Measurements from ENCODE around the gene IL5. TPM values are rescaled to one million over a fixed set of nuclear protein-coding genes. Genes with fewer than 3 reads are reported as not detected.

Gene IL5
- total and polyA plus RNA-seq, 2 of the 13 experiments (the other 11 are each of a cell fraction or from before 2014, with no cell fraction given), result not detected

DNA sequence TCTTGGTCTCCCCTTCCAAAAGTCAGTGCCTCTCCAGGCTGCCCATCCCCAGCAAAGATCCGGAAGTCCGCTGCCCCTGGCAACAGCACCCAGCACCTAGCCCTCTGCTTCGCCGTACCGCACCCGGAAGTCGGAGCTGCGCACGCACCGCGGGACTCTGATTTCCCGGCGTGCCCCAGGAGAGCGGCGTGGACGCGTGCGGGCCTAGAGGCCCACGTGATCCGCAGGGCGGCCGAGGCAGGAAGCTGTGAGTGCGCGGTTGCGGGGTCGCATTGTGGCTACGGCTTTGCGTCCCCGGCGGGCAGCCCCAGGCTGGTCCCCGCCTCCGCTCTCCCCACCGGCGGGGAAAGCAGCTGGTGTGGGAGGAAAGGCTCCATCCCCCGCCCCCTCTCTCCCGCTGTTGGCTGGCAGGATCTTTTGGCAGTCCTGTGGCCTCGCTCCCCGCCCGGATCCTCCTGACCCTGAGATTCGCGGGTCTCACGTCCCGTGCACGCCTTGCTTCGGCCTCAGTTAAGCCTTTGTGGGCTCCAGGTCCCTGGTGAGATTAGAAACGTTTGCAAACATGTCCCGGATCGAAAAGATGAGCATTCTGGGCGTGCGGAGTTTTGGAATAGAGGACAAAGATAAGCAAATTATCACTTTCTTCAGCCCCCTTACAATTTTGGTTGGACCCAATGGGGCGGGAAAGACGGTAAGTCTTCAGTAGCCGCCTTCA, 13.6 kb upstream of the IL5 start, which contains the start of gene RAD50 (continued):
- TF ChIP-seq, protein P1, sequence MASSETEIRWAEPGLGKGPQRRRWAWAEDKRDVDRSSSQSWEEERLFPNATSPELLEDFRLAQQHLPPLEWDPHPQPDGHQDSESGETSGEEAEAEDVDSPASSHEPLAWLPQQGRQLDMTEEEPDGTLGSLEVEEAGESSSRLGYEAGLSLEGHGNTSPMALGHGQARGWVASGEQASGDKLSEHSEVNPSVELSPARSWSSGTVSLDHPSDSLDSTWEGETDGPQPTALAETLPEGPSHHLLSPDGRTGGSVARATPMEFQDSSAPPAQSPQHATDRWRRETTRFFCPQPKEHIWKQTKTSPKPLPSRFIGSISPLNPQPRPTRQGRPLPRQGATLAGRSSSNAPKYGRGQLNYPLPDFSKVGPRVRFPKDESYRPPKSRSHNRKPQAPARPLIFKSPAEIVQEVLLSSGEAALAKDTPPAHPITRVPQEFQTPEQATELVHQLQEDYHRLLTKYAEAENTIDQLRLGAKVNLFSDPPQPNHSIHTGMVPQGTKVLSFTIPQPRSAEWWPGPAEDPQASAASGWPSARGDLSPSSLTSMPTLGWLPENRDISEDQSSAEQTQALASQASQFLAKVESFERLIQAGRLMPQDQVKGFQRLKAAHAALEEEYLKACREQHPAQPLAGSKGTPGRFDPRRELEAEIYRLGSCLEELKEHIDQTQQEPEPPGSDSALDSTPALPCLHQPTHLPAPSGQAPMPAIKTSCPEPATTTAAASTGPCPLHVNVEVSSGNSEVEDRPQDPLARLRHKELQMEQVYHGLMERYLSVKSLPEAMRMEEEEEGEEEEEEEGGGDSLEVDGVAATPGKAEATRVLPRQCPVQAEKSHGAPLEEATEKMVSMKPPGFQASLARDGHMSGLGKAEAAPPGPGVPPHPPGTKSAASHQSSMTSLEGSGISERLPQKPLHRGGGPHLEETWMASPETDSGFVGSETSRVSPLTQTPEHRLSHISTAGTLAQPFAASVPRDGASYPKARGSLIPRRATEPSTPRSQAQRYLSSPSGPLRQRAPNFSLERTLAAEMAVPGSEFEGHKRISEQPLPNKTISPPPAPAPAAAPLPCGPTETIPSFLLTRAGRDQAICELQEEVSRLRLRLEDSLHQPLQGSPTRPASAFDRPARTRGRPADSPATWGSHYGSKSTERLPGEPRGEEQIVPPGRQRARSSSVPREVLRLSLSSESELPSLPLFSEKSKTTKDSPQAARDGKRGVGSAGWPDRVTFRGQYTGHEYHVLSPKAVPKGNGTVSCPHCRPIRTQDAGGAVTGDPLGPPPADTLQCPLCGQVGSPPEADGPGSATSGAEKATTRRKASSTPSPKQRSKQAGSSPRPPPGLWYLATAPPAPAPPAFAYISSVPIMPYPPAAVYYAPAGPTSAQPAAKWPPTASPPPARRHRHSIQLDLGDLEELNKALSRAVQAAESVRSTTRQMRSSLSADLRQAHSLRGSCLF (CRISPR knock-in tag; IDR thresholded peaks at IDR 0.05; ENCODE audit: borderline replicate concordance), result peak; percentile 79; the same call in 1 of the 2 replicates
- TF ChIP-seq AGO2 (optimal IDR thresholded peaks at IDR 0.05; ENCODE audit: low read depth, low read length) (peak; percentile 75), HHEX (CRISPR knock-in tag; IDR thresholded peaks at IDR 0.05) (no peak), ZNF44 (CRISPR knock-in tag; IDR thresholded peaks at IDR 0.05) (peak; percentile 95), ZNF780A (CRISPR knock-in tag; IDR thresholded peaks at IDR 0.05) (peak; percentile 98), RELA (CRISPR knock-in tag; IDR thresholded peaks at IDR 0.05) (0 out of 2 replicates have a peak, but pooled peaks have one; percentile 66), SNAI1 (CRISPR knock-in tag; IDR thresholded peaks at IDR 0.05; ENCODE audit: borderline replicate concordance) (peak; percentile 92; the same call in 1 of the 2 replicates), ZNF567 (CRISPR knock-in tag; IDR thresholded peaks at IDR 0.05; ENCODE audit: borderline replicate concordance) (peak; percentile 99), ZNF484 (CRISPR knock-in tag; IDR thresholded peaks at IDR 0.05; ENCODE audit: borderline replicate concordance, low read depth) (no peak), ZNF430 (CRISPR knock-in tag; IDR thresholded peaks at IDR 0.05) (peak; percentile 96), GTF3A (CRISPR knock-in tag; conservative IDR thresholded peaks at IDR 0.05) (no peak; the same call in 1 of the 2 replicates), ZFP41 (CRISPR knock-in tag; IDR thresholded peaks at IDR 0.05; ENCODE audit: borderline replicate concordance) (peak; percentile 95; the same call in 1 of the 2 replicates), HOXA5 (CRISPR knock-in tag; IDR thresholded peaks at IDR 0.05) (peak; percentile 71), ZNF644 (CRISPR knock-in tag; IDR thresholded peaks at IDR 0.05; ENCODE audit: low read depth) (no peak), CBX5 (CRISPR knock-in tag; IDR thresholded peaks at IDR 0.05; ENCODE audit: borderline replicate concordance) (peak; percentile 88; the same call in 1 of the 2 replicates), MATR3 (CRISPR knock-in tag; IDR thresholded peaks at IDR 0.05) (no peak), RAD21 (CRISPR knock-in tag; IDR thresholded peaks at IDR 0.05) (no peak), MAF1 (CRISPR knock-in tag; IDR thresholded peaks at IDR 0.05; ENCODE audit: borderline replicate concordance) (no peak; the same call in 1 of the 2 replicates), RFX3 (CRISPR knock-in tag; IDR thresholded peaks at IDR 0.05) (peak; percentile 77), ZBTB8A (CRISPR knock-in tag; IDR thresholded peaks at IDR 0.05; ENCODE audit: borderline replicate concordance, low read depth) (0 out of 2 replicates have a peak, but pooled peaks have one; percentile 21), CHD2 (IDR thresholded peaks at IDR 0.05; ENCODE audit: low read depth, low read length) (peak; percentile 50; the same call in 1 of the 2 replicates)
- TF ChIP-seq, protein P2, sequence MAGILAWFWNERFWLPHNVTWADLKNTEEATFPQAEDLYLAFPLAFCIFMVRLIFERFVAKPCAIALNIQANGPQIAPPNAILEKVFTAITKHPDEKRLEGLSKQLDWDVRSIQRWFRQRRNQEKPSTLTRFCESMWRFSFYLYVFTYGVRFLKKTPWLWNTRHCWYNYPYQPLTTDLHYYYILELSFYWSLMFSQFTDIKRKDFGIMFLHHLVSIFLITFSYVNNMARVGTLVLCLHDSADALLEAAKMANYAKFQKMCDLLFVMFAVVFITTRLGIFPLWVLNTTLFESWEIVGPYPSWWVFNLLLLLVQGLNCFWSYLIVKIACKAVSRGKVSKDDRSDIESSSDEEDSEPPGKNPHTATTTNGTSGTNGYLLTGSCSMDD (CRISPR knock-in tag; IDR thresholded peaks at IDR 0.05), result no peak
- TF ChIP-seq, protein P3, sequence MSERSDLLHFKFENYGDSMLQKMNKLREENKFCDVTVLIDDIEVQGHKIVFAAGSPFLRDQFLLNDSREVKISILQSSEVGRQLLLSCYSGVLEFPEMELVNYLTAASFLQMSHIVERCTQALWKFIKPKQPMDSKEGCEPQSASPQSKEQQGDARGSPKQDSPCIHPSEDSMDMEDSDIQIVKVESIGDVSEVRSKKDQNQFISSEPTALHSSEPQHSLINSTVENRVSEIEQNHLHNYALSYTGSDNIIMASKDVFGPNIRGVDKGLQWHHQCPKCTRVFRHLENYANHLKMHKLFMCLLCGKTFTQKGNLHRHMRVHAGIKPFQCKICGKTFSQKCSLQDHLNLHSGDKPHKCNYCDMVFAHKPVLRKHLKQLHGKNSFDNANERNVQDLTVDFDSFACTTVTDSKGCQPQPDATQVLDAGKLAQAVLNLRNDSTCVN (CRISPR knock-in tag; IDR thresholded peaks at IDR 0.05; ENCODE audit: borderline replicate concordance), result peak; percentile 90
- TF ChIP-seq, protein P4, sequence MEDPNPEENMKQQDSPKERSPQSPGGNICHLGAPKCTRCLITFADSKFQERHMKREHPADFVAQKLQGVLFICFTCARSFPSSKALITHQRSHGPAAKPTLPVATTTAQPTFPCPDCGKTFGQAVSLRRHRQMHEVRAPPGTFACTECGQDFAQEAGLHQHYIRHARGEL (CRISPR knock-in tag; IDR thresholded peaks at IDR 0.05), result peak; percentile 65; the same call in 1 of the 2 replicates

Data from HepG2 (cell line).